HG02970 (cell line): ENCODE results near the gene C6orf47.

Source experiments
- ATAC-seq: cut with Tn5 transposase; IDR thresholded peaks from one replicate; pipeline ENCODE4 v1.9.1; 2021; ENCODE audit warnings: mild to moderate bottlenecking, moderate library complexity, moderate number of reproducible peaks; ENCODE audit not compliant: unreplicated experiment, low FRiP score

C6orf47 gene

DNA sequence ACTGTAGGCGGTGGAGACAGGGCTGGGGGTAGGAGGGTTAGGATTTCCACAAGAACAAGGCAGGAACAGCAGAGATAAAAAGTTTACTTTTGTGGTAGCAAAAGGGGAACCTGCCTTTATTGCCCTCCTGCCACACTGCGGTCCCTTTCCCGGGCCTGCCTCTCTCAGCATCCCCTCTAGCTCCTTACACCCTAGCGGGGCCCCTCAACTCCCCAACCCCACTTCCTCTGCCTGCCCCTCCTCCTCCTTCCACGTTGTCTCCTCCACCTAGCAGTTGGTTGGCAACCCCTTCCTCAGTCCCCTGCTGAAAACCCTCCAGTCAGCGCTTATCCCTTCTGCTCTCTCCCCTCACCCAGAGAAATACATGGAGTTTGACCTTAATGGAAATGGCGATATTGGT lies 44.8 kb downstream of the C6orf47 start:
- no peak for ATAC-seq

DNA sequence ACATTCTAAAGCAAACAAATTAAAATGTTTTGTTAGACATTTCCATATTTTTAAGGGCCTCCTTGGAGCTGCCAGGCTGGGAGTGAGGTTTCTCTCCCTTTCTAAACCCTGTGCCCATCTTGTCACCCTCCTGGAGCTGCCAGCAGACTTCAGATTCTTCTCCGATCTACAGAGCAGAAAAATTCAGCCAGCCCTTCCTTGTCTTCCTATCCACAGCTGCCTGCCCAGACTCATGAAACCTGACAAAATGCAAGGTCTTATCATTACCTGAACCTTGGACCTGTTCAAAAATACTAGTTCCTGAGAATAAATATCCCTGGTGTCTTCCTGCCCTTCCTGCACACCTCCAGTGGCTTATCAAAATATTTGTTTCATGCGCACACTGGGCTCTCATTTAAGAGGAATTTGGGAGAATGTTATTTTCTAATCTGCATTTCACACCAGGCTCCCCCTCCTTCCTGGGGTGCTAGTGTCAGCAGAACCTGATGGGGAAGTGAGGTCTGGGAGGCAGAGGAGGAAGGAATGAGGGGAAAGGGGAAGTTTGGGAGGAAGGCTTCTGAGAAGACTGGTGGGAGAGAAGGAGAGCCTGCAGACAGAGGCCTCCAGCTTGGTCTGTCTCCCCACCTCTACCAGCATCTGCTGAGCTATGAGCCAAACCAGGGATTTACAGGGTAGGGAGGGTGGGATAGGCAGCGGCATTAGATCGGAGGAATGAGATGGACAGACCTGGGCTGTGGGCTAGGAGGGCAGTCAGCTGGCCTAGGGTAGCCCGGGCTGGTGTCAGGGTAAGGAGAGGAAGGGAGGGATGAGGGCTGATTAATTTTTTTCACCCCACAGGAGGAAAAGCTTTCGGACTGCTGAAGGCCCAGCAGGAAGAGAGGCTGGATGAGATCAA lies 45.6 kb downstream of the C6orf47 start, which contains the start of gene AIF1:
Gene AIF1 (plus strand): TSS at position 551 of the 895 bp plus-strand sequence. CDS start 96 bp downstream, at position 647.
- ATAC-seq: no peak

GRCh38 chr6:31614075-31614619 lies 46.4 kb downstream of the C6orf47 start:
- ATAC-seq: no peak

- ATAC-seq: no peak
Measured at GRCh38 chr6:31610968-31611367, 49.6 kb downstream of the C6orf47 start.

- no peak for ATAC-seq
Measured at GRCh38 chr6:31609519-31610406, 50.8 kb downstream of the C6orf47 start.
